B cell (primary cell): ENCODE results near the gene CATSPERD. TPM values are rescaled to one million over a fixed set of nuclear protein-coding genes. Genes with fewer than 3 reads are reported as not detected.

Source experiments
- ATAC-seq: fragments of 200-7000 bp; cut with Tn5 transposase; one replicate; pipeline ENCODE4 v1.10.0; 2021; ENCODE audit warnings: low read depth, mild to moderate bottlenecking, moderate number of reproducible peaks, moderate library complexity
- CTCF ChIA-PET: fragments of 350-600 bp; sonication (Branson Sonifier 250); formaldehyde crosslinking; loops from one replicate; lab custom pipeline; 2021; ENCODE audit warnings: antibody characterized with exemption, inconsistent platforms; lab: Charles Lee
- POLR2A ChIA-PET: fragments of 350-600 bp; sonication (Branson Sonifier 250); formaldehyde crosslinking; loops from one replicate; lab custom pipeline; 2021; ENCODE audit warnings: antibody characterized with exemption; lab: Charles Lee
- DNase-seq: peaks from one replicate; pipeline ENCODE4 v3.0.0; 2013
- H2AFZ ChIP-seq: 2 replicates; pipeline ENCODE4 v1.6.1; 2012; ENCODE audit warnings: mild to moderate bottlenecking, low read depth, low read length; ENCODE audit not compliant: insufficient read depth, poor library complexity, severe bottlenecking
- H3K27ac ChIP-seq, 2 donors: 1 replicate in 1 of 2; 2 replicates in 1 of 2; pipeline ENCODE4 v1.5.1; 2012 to 2013; ENCODE audit warnings: low read length in 2 of 2, mild to moderate bottlenecking in 2 of 2, moderate library complexity in 1 of 2
- H3K27me3 ChIP-seq, 4 experiments: fragments of 200-600 bp in 1 of 4; sonication (generic) in 1 of 4; replicated peaks in 1 of 4; 1 replicate in 2 of 4; 2 replicates in 2 of 4; pipeline versions ENCODE4 v1.6.1 to v1.7.0; 2013 to 2016; ENCODE audit warnings: low read length in 3 of 4, mild to moderate bottlenecking in 2 of 4, mixed read lengths in 1 of 4, moderate library complexity in 1 of 4; ENCODE audit not compliant: insufficient read depth in 4 of 4, control insufficient read depth in 3 of 4; ENCODE audit errors: control extremely low read depth in 1 of 4
- H3K36me3 ChIP-seq, 2 experiments: replicated peaks in 1 of 2; 1 replicate in 1 of 2; 2 replicates in 1 of 2; pipeline versions ENCODE4 v1.6.1 to v1.7.1; 2013; ENCODE audit warnings: low read length in 1 of 2; ENCODE audit not compliant: insufficient read depth in 2 of 2, control insufficient read depth in 1 of 2; ENCODE audit errors: control extremely low read depth in 1 of 2, extremely low read depth in 1 of 2
- H3K4me1 ChIP-seq, 2 donors: fragments of 200-600 bp in 1 of 2; sonication (generic) in 1 of 2; 1 replicate in 1 of 2; 2 replicates in 1 of 2; pipeline versions ENCODE4 v1.5.1 to v1.6.1; 2013 to 2017; ENCODE audit warnings: low read length in 2 of 2; ENCODE audit not compliant: control insufficient read depth in 2 of 2, insufficient read depth in 2 of 2
- H3K4me2 ChIP-seq: replicated peaks from 2 replicates; pipeline ENCODE3; 2012; ENCODE audit warnings: mild to moderate bottlenecking, low read depth, low read length; ENCODE audit not compliant: poor library complexity, severe bottlenecking
- H3K4me3 ChIP-seq, 5 experiments: fragments of 200-600 bp in 1 of 5; sonication (generic) in 1 of 5; 1 replicate in 3 of 5; 2 replicates in 2 of 5; pipeline versions ENCODE4 v1.5.1 to v1.7.0; 2011 to 2016; ENCODE audit warnings: low read length in 4 of 5, mild to moderate bottlenecking in 4 of 5, low read depth in 2 of 5, control low read depth in 1 of 5, moderate library complexity in 1 of 5; ENCODE audit not compliant: insufficient read depth in 1 of 5; ENCODE audit errors: control extremely low read depth in 1 of 5, extremely low read depth in 1 of 5
- H3K79me2 ChIP-seq: fragments of 200-600 bp; sonication (generic); one replicate; pipeline ENCODE4 v1.6.0; 2016; ENCODE audit warnings: low read length; ENCODE audit not compliant: control insufficient read depth, insufficient read depth
- H3K9ac ChIP-seq: fragments of 200-600 bp; sonication (generic); 2 replicates; pipeline ENCODE4 v1.6.1; 2017; ENCODE audit warnings: mild to moderate bottlenecking, low read length, moderate library complexity
- H3K9me3 ChIP-seq, 3 donors: one replicate each; pipeline versions ENCODE4 v1.6.1 to v1.7.1; 2013; ENCODE audit warnings: low read length in 2 of 3; ENCODE audit not compliant: control insufficient read depth in 2 of 3, insufficient read depth in 1 of 3; ENCODE audit errors: control extremely low read depth in 1 of 3
- H4K20me1 ChIP-seq: 2 replicates; pipeline ENCODE4 v1.6.0; 2012; ENCODE audit warnings: mild to moderate bottlenecking, low read length; ENCODE audit not compliant: insufficient read depth, control insufficient read depth, poor library complexity, severe bottlenecking
- H3K27ac Mint-ChIP-seq: one replicate; pipeline ENCODE4 v1.8.0; 2021; ENCODE audit warnings: mixed read lengths
- H3K27me3 Mint-ChIP-seq: one replicate; pipeline ENCODE4 v1.8.0; 2021; ENCODE audit warnings: mixed read lengths
- H3K4me1 Mint-ChIP-seq: one replicate; pipeline ENCODE4 v1.8.0; 2021; ENCODE audit warnings: mixed read lengths
- H3K4me3 Mint-ChIP-seq: one replicate; pipeline ENCODE4 v1.8.0; 2021; ENCODE audit warnings: mixed read lengths
- H3K9me3 Mint-ChIP-seq: one replicate; pipeline ENCODE4 v1.8.0; 2022; ENCODE audit warnings: mixed read lengths; ENCODE audit not compliant: insufficient read depth
- EZH2 ChIP-seq: IDR thresholded peaks from 2 replicates; pipeline ENCODE4 v1.6.1; 2012; ENCODE audit warnings: borderline replicate concordance, low read depth, mild to moderate bottlenecking, moderate library complexity, low read length; ENCODE audit not compliant: insufficient read depth, poor library complexity, severe bottlenecking
- WGBS: methylation state at CpG from one replicate; pipeline ENCODE4 v1.1.5; 2013; ENCODE audit warnings: missing lambda C conversion rate; ENCODE audit not compliant: insufficient coverage; 5-methylcytosine and 5-hydroxymethylcytosine counted together
- intact Hi-C: fragments of 100-400 bp; cut with micrococcal nuclease; formaldehyde crosslinking; loops from one replicate; pipeline ENCODE4 v1.10.0; 2022
- polyA plus RNA-seq: library from polyadenylated mRNA; depleted of rRNA; stranded (reverse); fragments of >200 nt; gene quantifications from 2 replicates; pipeline ENCODE4 v1.2.3, GENCODE V29; 2012
- total RNA-seq, 2 donors: library from RNA; stranded (reverse); fragments of 120-200 nt in 1 of 2; gene quantifications; 1 replicate in 1 of 2; 2 replicates in 1 of 2; pipeline versions ENCODE4 v1.2.3 to v1.2.4, GENCODE V29; 2013 to 2022
- TF ChIP-seq, protein P1 (sequence below): fragments of 200-600 bp; IDR thresholded peaks from one replicate; pipeline ENCODE4 v1.8.0; 2022; ENCODE audit warnings: antibody characterized with exemption, mild to moderate bottlenecking

Gene CATSPERD
- total and polyA plus RNA-seq, 2 donors (not counting 1 experiment from before 2014, with no cell fraction given), result not detected

DNA sequence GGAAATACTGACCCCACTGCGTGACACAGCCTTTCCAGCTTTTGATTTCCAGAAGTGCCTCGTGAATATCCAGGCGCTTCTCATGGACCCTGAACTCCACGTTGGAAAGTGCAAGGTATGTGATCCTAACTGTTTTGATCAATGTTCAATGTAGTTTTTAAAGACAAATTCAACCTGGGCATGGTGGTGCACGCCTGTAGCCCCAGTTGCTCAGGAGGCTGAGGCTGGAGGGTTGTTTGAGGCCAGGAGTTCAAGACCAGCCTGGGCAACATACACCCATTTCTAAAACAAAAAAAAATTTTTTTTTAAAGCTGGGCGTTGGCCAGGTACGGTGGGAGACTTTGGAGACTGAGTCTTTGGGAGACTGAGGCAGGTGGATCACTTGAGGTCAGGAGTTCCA, 31.3 kb downstream of the CATSPERD start:
- H3K27ac ChIP-seq, result no peak overlapping the region
- POLR2A ChIA-PET, result no interaction called here
- no peaks in the 10 kb centered on the region for H3K9me3 ChIP-seq
- no peaks in the 10 kb centered on the region for H3K4me1 ChIP-seq
- H3K36me3 ChIP-seq, result no peaks in the 10 kb centered on the region
- no peak overlapping the region for H3K4me2 ChIP-seq
- 92% methylated on average over 6 of the region's 7 CpGs for WGBS
- DNase-seq (no peak), ATAC-seq (no peak)
- H3K4me1 Mint-ChIP-seq, result no peaks in the 10 kb centered on the region
- H3K4me3 Mint-ChIP-seq, result no peak overlapping the region
- no peak overlapping the region for H3K4me3 ChIP-seq
- no peak overlapping the region for H3K9ac ChIP-seq
- H4K20me1 ChIP-seq, result no peaks in the 10 kb centered on the region
- CTCF ChIA-PET, result no interaction called here
- H3K27me3 ChIP-seq, result peaks cover 0 to 7% (median 1%) of the 10 kb centered on the region in 4 experiments
- H3K27me3 Mint-ChIP-seq, result peaks cover 12% of the 10 kb centered on the region
- intact Hi-C loops, result no loop called here
- TF ChIP-seq EZH2, result no peak
- TF ChIP-seq, protein P1, sequence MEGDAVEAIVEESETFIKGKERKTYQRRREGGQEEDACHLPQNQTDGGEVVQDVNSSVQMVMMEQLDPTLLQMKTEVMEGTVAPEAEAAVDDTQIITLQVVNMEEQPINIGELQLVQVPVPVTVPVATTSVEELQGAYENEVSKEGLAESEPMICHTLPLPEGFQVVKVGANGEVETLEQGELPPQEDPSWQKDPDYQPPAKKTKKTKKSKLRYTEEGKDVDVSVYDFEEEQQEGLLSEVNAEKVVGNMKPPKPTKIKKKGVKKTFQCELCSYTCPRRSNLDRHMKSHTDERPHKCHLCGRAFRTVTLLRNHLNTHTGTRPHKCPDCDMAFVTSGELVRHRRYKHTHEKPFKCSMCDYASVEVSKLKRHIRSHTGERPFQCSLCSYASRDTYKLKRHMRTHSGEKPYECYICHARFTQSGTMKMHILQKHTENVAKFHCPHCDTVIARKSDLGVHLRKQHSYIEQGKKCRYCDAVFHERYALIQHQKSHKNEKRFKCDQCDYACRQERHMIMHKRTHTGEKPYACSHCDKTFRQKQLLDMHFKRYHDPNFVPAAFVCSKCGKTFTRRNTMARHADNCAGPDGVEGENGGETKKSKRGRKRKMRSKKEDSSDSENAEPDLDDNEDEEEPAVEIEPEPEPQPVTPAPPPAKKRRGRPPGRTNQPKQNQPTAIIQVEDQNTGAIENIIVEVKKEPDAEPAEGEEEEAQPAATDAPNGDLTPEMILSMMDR, result no peak
- no peaks in the 10 kb centered on the region for H3K9me3 Mint-ChIP-seq
- no peak overlapping the region for H2AFZ ChIP-seq
- H3K79me2 ChIP-seq, result no peaks in the 10 kb centered on the region
- no peak overlapping the region for H3K27ac Mint-ChIP-seq

DNA sequence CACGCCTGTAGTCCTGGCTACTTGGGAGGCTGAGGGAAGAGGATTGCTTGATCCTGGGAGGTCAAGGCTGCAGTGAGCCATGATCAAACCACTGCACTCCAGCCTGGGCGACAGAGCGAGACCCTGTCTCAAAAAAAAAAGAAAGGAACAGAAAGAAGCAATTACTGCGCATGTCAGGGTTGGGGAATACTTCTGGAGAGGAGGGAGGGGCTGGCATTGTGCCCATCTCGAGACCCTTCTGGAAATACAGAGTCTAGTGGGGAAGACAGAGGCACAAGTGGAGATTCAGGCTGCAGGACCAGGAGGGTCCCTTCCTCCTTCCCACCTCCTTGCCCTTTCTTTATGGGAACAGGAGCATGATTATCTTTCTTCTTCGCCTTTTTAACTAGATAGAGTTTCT, 33.3 kb downstream of the CATSPERD start:
- CTCF ChIA-PET, result no interaction called here
- no peak overlapping the region for H3K27ac ChIP-seq
- H2AFZ ChIP-seq, result no peak overlapping the region
- POLR2A ChIA-PET, result no interaction called here
- H3K36me3 ChIP-seq, result no peaks in the 10 kb centered on the region
- 85% methylated on average over 2 of the region's 6 CpGs for WGBS
- intact Hi-C loops, result no loop called here
- Mint-ChIP-seq H3K27me3 (peaks cover 15% of the 10 kb centered on the region), H3K9me3 (no peaks in the 10 kb centered on the region), H3K4me3 (no peak overlapping the region), H3K4me1 (no peaks in the 10 kb centered on the region), H3K27ac (no peak overlapping the region)
- H3K27me3 ChIP-seq, result peaks cover 0 to 6% (median 0%) of the 10 kb centered on the region in 4 experiments
- no peaks in the 10 kb centered on the region for H4K20me1 ChIP-seq
- no peaks in the 10 kb centered on the region for H3K9me3 ChIP-seq
- no peak overlapping the region for H3K9ac ChIP-seq
- no peaks in the 10 kb centered on the region for H3K4me1 ChIP-seq
- ATAC-seq (no peak), DNase-seq (no peak)
- H3K4me2 ChIP-seq, result no peak overlapping the region
- no peaks in the 10 kb centered on the region for H3K79me2 ChIP-seq
- H3K4me3 ChIP-seq, result no peak overlapping the region
- no peak for TF ChIP-seq EZH2
- TF ChIP-seq, protein P1, result no peak
